H1 (cell line): Measurements from ENCODE around the gene AVL9. TPM values are rescaled to one million over a fixed set of nuclear protein-coding genes. Genes with fewer than 3 reads are reported as not detected.

Experiments used
- BRCA1 ChIP-seq: IDR thresholded peaks from 2 replicates; pipeline ENCODE4 v1.6.1; 2012; ENCODE audit warnings: low read depth, low read length, improper control_type of control experiment
- CTBP2 ChIP-seq: IDR thresholded peaks from 2 replicates; pipeline ENCODE4 v1.7.0; 2011; ENCODE audit warnings: borderline replicate concordance, mild to moderate bottlenecking, moderate library complexity, mixed read lengths, low read length; ENCODE audit not compliant: insufficient read depth, insufficient read length
- E2F6 ChIP-seq: IDR thresholded peaks from 2 replicates; pipeline ENCODE4 v1.6.1; 2012; ENCODE audit warnings: inconsistent platforms
- POU5F1 ChIP-seq: IDR thresholded peaks from 2 replicates; pipeline ENCODE4 v1.6.1; 2011; ENCODE audit warnings: low read depth, mild to moderate bottlenecking, low read length, moderate library complexity
- TCF12 ChIP-seq: IDR thresholded peaks from 2 replicates; pipeline ENCODE4 v1.6.1; 2011; ENCODE audit warnings: low read depth, mild to moderate bottlenecking, low read length
- polyA plus RNA-seq, 7 experiments: library from polyadenylated mRNA; depleted of rRNA in 3 of 7; stranded (reverse) in 5 of 7; unstranded in 2 of 7; fragments of >200 nt in 5 of 7; fragments of 200-250 nt in 2 of 7; gene quantifications; 1 replicate in 5 of 7; 2 replicates in 1 of 7; 4 replicates in 1 of 7; pipeline versions ENCODE4 v1.2.1 to v1.2.3, GENCODE V29; 2011 to 2013; ENCODE audit warnings: missing spikeins in 2 of 7, mixed read lengths in 2 of 7
- total RNA-seq: library from RNA; stranded (reverse); fragmentation: NEBNext Ultra II Directional; extraction: Animal tissue kit (Norgen Biotek cat#: 25700); gene quantifications from 2 replicates; pipeline ENCODE4 v1.2.1, GENCODE V29; 2021

AVL9 gene
- total and polyA plus RNA-seq, 2 of the 8 experiments (the other 6 are each of a cell fraction or from before 2014, with no cell fraction given) = 15.5 to 42.1 TPM

- TF ChIP-seq E2F6 (no peak), POU5F1 (no peak), TCF12 (no peak), CTBP2 (no peak), BRCA1 (no peak)
Observed at GRCh38 chr7:32516551-32517100, 21.3 kb downstream of the AVL9 start (continued).
